Measurements from ENCODE around the gene RPL36.

The RPL36 gene

GRCh38 chr19:5690125-5690954 is at the start of gene RPL36:
TSS of gene RPL36 (plus strand) at chr19:5690295. CDS start at chr19:5690508, 213 bp downstream.
- DNase-seq = peak; percentile 93

- no peak for DNase-seq
Measured at GRCh38 chr19:5641171-5641570, 48.9 kb upstream of the RPL36 start.

GRCh38 chr19:5642204-5642603 is 47.9 kb upstream of the RPL36 start:
- no peak for DNase-seq

- DNase-seq = no peak
Measured at GRCh38 chr19:5643060-5643459, 47.0 kb upstream of the RPL36 start.

GRCh38 chr19:5644037-5644436 is 46.1 kb upstream of the RPL36 start:
- DNase-seq = no peak

- DNase-seq = no peak
Measured at GRCh38 chr19:5645409-5645808, 44.7 kb upstream of the RPL36 start.

- DNase-seq = no peak
Measured at GRCh38 chr19:5646703-5647102, 43.4 kb upstream of the RPL36 start.

GRCh38 chr19:5648464-5648863 is 41.6 kb upstream of the RPL36 start:
- no peak for DNase-seq

GRCh38 chr19:5651361-5651760 is 38.7 kb upstream of the RPL36 start:
- DNase-seq = no peak

- no peak for DNase-seq
Measured at GRCh38 chr19:5652261-5652660, 37.8 kb upstream of the RPL36 start.

GRCh38 chr19:5654931-5655330 is 35.2 kb upstream of the RPL36 start:
- no peak for DNase-seq

GRCh38 chr19:5655412-5655811 is 34.7 kb upstream of the RPL36 start:
- DNase-seq = no peak

GRCh38 chr19:5661483-5661882 is 28.6 kb upstream of the RPL36 start:
- DNase-seq = no peak

- DNase-seq = no peak
Measured at GRCh38 chr19:5663904-5664303, 26.2 kb upstream of the RPL36 start.

- no peak for DNase-seq
Measured at GRCh38 chr19:5664515-5664914, 25.6 kb upstream of the RPL36 start.

- DNase-seq = no peak
Measured at GRCh38 chr19:5665781-5666513, 24.1 kb upstream of the RPL36 start.

- no peak for DNase-seq
Measured at GRCh38 chr19:5666921-5667610, 23.0 kb upstream of the RPL36 start.

- DNase-seq = no peak
Measured at GRCh38 chr19:5667751-5668271, 22.3 kb upstream of the RPL36 start.

GRCh38 chr19:5669212-5669611 is 20.9 kb upstream of the RPL36 start:
- DNase-seq = no peak

- no peak for DNase-seq
Measured at GRCh38 chr19:5671600-5671999, 18.5 kb upstream of the RPL36 start.

GRCh38 chr19:5672708-5673459 is 17.2 kb upstream of the RPL36 start:
- no peak for DNase-seq

- DNase-seq = no peak
Measured at GRCh38 chr19:5673752-5674151, 16.3 kb upstream of the RPL36 start.

GRCh38 chr19:5674714-5675113 is 15.4 kb upstream of the RPL36 start:
- DNase-seq = no peak
